BLaER1 (cell line): ENCODE measurements around the gene TMPRSS5.
"Not testable (repeated sequence)": the region's sequence is repeated elsewhere in the genome, so short reads cannot be mapped to it uniquely, and the experiment has no call there.

Experiments
- H3K27ac ChIP-seq: shearing (Covaris generic); formaldehyde crosslinking; 2 replicates; pipeline ENCODE4 v1.8.1; 2022
- H3K27me3 ChIP-seq: shearing (Covaris generic); formaldehyde crosslinking; 2 replicates; pipeline ENCODE4 v1.8.1; 2022
- H3K36me3 ChIP-seq: shearing (Covaris generic); formaldehyde crosslinking; 2 replicates; pipeline ENCODE4 v1.8.1; 2022
- H3K4me1 ChIP-seq: shearing (Covaris generic); formaldehyde crosslinking; 2 replicates; pipeline ENCODE4 v1.8.1; 2022
- H3K4me2 ChIP-seq: shearing (Covaris generic); formaldehyde crosslinking; 2 replicates; pipeline ENCODE4 v1.8.1; 2022
- H3K4me3 ChIP-seq: shearing (Covaris generic); formaldehyde crosslinking; 2 replicates; pipeline ENCODE4 v1.8.1; 2022
- H3K9ac ChIP-seq: shearing (Covaris generic); formaldehyde crosslinking; 2 replicates; pipeline ENCODE4 v1.8.1; 2022
- H3K9me3 ChIP-seq: shearing (Covaris generic); formaldehyde crosslinking; 2 replicates; pipeline ENCODE4 v1.8.1; 2022
- H4K20me1 ChIP-seq: shearing (Covaris generic); formaldehyde crosslinking; 2 replicates; pipeline ENCODE4 v1.8.1; 2022
- Cebpa-rat ChIP-seq: shearing (Covaris generic); IDR thresholded peaks from 2 replicates; pipeline ENCODE4 v1.8.1; 2022

The TMPRSS5 gene

DNA sequence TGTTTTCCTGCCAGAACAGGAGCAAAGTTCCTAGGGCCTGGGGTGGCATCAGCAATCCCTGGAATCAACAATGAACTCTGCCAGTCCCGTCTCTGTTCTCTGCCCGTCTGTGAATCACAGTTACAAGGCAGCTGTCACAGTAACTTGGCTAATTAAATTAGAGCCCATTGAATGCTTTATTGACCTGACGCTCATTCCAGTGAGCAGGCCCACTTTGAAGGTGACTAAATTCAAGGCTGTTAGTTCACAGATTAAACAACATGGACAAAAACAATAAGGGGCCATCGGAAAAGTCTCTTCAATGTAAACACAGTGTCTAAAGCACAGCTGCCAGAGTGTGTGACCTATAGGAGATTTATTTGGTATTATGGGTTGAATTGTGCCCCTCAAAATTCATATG lies 17.7 kb upstream of the TMPRSS5 start:
- Histone ChIP-seq H3K27ac (no peak overlapping the region), H3K9ac (no peak overlapping the region), H3K9me3 (0 out of 2 replicates have a peak, but pooled peaks cover 6% of the 10 kb centered on the region), H3K4me2 (no peak overlapping the region), H3K4me3 (no peak overlapping the region), H3K4me1 (no peaks in the 10 kb centered on the region), H4K20me1 (no peaks in the 10 kb centered on the region), H3K27me3 (no peaks in the 10 kb centered on the region), H3K36me3 (no peaks in the 10 kb centered on the region)
- no peak for TF ChIP-seq Cebpa-rat

DNA sequence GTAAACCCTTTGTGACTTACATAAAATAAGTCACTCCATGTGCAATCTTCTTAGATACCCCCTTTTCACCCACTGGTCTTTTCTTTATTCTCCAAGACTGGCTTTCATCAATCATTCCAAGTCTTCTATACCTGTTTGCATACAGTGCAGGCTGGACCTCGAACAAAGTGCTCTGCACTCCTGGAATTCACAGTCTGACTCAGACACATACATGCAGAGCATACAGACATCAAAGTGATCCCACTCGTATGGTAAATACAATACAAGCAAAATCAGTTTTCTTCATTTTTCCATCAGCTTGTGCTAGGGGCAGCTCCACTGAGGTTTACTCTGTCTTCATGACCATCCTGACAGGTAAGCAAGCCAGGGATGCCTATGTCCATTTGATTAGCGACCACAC lies 16.8 kb upstream of the TMPRSS5 start:
- no peaks in the 10 kb centered on the region for H3K27me3 ChIP-seq
- TF ChIP-seq Cebpa-rat = no peak
- H3K4me3 ChIP-seq = no peak overlapping the region
- H3K27ac ChIP-seq = no peak overlapping the region
- H3K9ac ChIP-seq = no peak overlapping the region
- no peak overlapping the region for H3K4me2 ChIP-seq
- H3K4me1 ChIP-seq = no peaks in the 10 kb centered on the region
- no peaks in the 10 kb centered on the region for H4K20me1 ChIP-seq
- no peaks in the 10 kb centered on the region for H3K36me3 ChIP-seq
- 0 out of 2 replicates have a peak, but pooled peaks cover 6% of the 10 kb centered on the region for H3K9me3 ChIP-seq

DNA sequence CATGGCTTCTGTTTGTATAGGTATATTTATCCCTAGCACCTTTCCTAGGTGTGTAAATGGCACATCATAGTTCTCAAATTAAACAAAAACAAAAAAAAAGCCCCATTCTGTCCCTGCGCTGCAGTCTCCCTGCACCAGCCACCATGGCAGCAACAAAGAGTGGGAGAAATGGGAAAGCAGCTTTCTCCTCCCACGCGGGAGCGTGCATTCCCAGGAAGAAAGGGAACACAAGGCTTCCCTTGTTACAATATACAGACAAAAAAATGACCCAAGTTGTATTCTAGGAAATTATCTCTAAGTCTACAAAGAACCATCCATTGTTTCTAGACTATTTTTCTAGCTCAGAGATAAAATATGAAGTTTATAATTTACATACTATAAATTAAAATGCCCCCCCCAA lies 16.1 kb upstream of the TMPRSS5 start:
- no peaks in the 10 kb centered on the region for H4K20me1 ChIP-seq
- H3K4me3 ChIP-seq = no peak overlapping the region

DNA sequence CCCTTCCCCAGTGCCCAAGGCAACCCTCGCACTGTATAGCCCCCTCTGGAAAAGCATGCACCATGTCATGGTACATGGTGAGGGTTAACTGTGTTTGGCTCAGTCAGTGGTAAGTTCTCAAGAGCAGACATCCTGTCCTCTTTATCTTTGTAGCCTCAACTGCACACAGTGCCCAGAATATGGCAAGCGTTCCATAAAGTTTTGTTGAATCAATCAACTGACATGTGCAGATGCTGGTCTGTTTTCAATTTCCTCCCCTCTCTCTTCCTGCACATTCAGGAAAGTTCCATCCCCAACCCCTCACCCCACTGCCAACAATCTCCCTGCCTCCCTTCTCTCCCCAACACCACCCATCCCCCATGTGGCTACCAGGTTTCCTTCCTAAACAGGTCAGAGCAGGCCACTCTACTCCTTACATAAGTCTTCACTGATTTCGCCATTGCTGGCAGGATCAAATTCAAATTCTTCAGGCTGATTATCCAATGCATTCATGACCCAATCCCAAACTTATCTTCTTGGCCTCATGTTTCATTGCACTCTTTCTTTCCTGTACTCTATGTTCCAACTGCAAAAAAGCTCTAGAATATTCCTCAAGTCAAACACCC lies 15.5 kb upstream of the TMPRSS5 start:
- 0 out of 2 replicates have a peak, but pooled peaks cover 13% of the 10 kb centered on the region for H3K9me3 ChIP-seq
- H3K27ac ChIP-seq = no peak overlapping the region
- TF ChIP-seq Cebpa-rat = no peak
- H4K20me1 ChIP-seq = no peaks in the 10 kb centered on the region
- H3K36me3 ChIP-seq = no peaks in the 10 kb centered on the region
- H3K4me1 ChIP-seq = no peaks in the 10 kb centered on the region
- H3K4me3 ChIP-seq = no peak overlapping the region
- H3K27me3 ChIP-seq = no peaks in the 10 kb centered on the region
- no peak overlapping the region for H3K9ac ChIP-seq
- H3K4me2 ChIP-seq = no peak overlapping the region

More for the DNA sequence above, 16.1 kb upstream of the TMPRSS5 start:
- H3K27me3 ChIP-seq = no peaks in the 10 kb centered on the region
- 0 out of 2 replicates have a peak, but pooled peaks cover 7% of the 10 kb centered on the region for H3K9me3 ChIP-seq
- H3K36me3 ChIP-seq = no peaks in the 10 kb centered on the region
- no peak overlapping the region for H3K27ac ChIP-seq
- H3K4me1 ChIP-seq = no peaks in the 10 kb centered on the region
- no peak overlapping the region for H3K4me2 ChIP-seq
- TF ChIP-seq Cebpa-rat = no peak
- no peak overlapping the region for H3K9ac ChIP-seq

DNA sequence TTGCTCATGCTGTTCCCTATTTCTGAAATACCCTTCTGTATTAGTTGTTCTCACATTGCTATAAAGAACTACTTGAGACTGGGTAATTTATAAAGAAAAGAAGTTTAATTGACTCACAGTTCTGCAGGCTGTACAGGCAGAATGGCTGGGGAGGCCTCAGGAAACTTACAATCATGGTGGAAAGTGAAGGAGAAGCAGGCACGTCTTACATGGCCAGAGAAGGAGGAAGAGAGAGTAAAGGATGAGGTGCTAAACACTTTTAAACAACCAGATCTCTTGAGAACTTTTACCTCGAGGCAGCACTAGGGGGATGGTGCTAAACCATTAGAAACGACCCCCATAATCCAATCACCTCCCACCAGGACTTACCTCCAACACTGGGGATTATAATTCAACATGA lies 14.4 kb upstream of the TMPRSS5 start:
- not testable (repeated sequence) for H3K36me3 ChIP-seq, H4K20me1 ChIP-seq, H3K27ac ChIP-seq, H3K4me3 ChIP-seq, H3K4me1 ChIP-seq, H3K9ac ChIP-seq, H3K4me2 ChIP-seq, H3K27me3 ChIP-seq
- H3K9me3 ChIP-seq = 0 out of 2 replicates have a peak, but pooled peaks cover 15% of the 10 kb centered on the region

DNA sequence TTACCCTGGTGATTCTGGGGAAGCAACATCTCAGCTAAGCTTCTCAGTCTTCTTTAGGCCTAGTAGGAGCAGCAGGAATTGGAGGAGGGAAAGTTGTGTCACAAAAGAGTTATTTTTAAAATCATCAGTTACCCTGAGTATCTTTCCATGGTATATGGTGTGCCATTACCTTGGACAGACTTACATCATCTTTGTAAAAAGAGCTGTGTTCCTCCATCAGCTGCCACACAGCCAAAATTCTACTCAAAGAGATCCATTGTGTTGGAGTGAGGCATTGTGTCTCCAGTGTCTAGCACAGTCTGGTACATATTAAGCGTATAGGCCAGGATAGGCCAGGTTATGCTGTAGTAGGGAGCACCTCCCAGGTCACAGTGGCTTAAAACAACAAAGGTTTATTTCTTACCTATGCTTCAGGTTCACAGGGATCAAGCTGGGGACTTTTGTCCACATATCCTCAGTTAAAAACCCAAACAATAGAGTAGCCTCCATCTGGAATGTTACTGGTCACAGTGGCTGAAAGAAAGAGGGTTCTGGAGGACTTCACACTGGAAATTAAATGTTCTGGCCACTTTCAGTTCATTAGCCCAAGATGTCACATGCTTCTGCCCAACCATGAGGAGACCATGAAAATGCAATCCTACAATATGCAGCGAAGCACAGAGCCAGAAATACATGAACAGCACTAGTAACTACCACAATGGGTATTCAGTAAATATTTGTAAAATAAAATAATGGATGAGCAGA lies 9.9 kb upstream of the TMPRSS5 start:
- Histone ChIP-seq H3K4me2 (no peak overlapping the region), H3K27ac (no peak overlapping the region), H3K27me3 (no peaks in the 10 kb centered on the region), H3K4me1 (no peaks in the 10 kb centered on the region), H3K9ac (no peak overlapping the region), H3K36me3 (0 out of 2 replicates have a peak, but pooled peaks cover 12% of the 10 kb centered on the region), H4K20me1 (no peaks in the 10 kb centered on the region), H3K4me3 (no peak overlapping the region), H3K9me3 (0 out of 2 replicates have a peak, but pooled peaks cover 15% of the 10 kb centered on the region)
- TF ChIP-seq Cebpa-rat = no peak

DNA sequence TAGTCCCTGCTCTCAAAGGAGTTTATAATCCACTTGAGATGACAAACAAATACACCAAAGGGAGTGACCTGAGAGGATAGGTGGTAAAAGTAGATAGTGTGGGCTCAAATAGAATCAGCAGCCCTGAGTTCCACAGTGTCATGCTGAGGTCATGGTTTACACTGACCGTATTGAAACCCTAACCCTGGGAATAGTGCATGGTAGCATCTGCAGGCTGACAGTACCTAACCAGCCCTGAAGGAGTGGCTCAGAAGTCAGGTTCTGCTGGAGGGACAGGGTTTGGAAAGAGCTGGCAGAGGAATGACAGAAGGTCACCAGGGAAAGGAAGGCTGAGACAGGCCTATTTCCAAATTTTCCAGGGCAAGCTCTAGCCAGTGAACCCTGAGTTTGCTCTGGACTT lies 9.2 kb upstream of the TMPRSS5 start:
- Histone ChIP-seq H3K9ac (no peak overlapping the region), H4K20me1 (no peaks in the 10 kb centered on the region), H3K4me2 (no peak overlapping the region), H3K4me1 (no peaks in the 10 kb centered on the region), H3K36me3 (0 out of 2 replicates have a peak, but pooled peaks cover 12% of the 10 kb centered on the region), H3K4me3 (no peak overlapping the region), H3K27me3 (no peaks in the 10 kb centered on the region), H3K27ac (no peak overlapping the region), H3K9me3 (0 out of 2 replicates have a peak, but pooled peaks cover 12% of the 10 kb centered on the region)
- TF ChIP-seq Cebpa-rat = no peak

DNA sequence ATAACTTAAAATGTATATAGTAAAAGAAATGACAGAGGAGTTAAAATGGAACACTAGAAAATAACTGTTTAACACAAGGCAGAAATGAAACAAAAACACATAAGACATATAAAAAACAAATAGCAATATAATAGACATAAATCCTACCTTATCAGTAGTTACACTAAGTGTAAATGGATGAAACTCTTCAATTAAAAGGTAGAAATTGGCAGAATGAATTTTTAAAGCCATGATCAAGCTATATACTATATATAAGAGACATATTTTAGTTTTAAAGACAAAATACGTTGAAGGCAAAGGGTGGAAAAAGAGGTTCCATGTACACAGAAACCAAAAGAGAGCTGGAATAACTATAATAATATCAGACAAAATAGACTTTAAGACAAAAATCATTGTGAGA lies 4.9 kb upstream of the TMPRSS5 start:
- H3K9ac ChIP-seq = no peak overlapping the region
- TF ChIP-seq Cebpa-rat = no peak
- no peak overlapping the region for H3K4me2 ChIP-seq
- H3K36me3 ChIP-seq = 0 out of 2 replicates have a peak, but pooled peaks cover 8% of the 10 kb centered on the region
- H3K4me1 ChIP-seq = peaks cover 8% of the 10 kb centered on the region
- no peaks in the 10 kb centered on the region for H4K20me1 ChIP-seq
- H3K9me3 ChIP-seq = peaks cover 21% of the 10 kb centered on the region
- H3K4me3 ChIP-seq = no peak overlapping the region
- no peak overlapping the region for H3K27ac ChIP-seq
- H3K27me3 ChIP-seq = no peaks in the 10 kb centered on the region

DNA sequence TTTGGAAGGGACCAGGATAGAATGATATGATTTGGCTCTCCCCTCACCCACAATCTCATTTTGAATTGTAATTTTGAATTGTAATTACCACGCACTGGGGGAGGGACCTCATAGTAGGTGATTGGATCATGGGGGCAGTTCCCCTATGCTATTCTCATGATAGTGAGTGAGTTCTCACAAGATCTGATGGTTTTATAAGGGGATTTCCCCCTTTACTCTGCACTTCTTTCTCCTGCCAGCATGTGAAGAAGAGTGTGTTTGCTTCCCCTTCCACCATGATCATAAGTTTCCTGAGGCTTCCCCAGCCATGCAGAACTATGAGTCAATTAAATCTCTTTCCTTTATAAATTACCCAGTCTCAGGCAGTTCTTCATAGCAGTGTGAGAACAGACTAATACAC lies 2.6 kb downstream of the TMPRSS5 start:
- not testable (repeated sequence) for H3K27me3 ChIP-seq, H3K4me2 ChIP-seq, H4K20me1 ChIP-seq, H3K27ac ChIP-seq, H3K36me3 ChIP-seq, H3K4me3 ChIP-seq, H3K9ac ChIP-seq, H3K9me3 ChIP-seq
- H3K4me1 ChIP-seq = peaks cover 17% of the 10 kb centered on the region

DNA sequence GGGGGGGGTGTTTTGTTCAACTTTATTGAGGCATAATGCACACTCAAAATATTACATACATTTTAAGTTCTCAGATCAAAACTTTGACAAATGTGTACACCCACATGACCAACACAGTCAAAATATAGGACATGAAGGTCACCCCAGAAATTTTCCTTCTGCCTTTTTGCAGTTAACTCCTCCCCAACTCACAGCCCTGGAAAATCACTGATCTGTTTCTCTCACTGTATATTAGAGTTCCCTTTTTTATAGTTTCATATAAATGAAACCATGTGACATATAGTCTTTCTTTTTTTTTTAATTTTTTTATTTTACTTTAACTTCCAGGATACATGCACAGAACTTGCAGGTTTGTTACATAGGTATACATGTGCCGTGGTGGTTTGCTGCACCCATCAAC lies 4.6 kb downstream of the TMPRSS5 start:
- no peaks in the 10 kb centered on the region for H3K36me3 ChIP-seq
- H3K4me3 ChIP-seq = no peak overlapping the region
- H3K9ac ChIP-seq = no peak overlapping the region
- H3K27me3 ChIP-seq = no peaks in the 10 kb centered on the region
- no peak for TF ChIP-seq Cebpa-rat
- H3K9me3 ChIP-seq = no peaks in the 10 kb centered on the region
- H4K20me1 ChIP-seq = no peaks in the 10 kb centered on the region
- no peak overlapping the region for H3K27ac ChIP-seq
- peaks cover 14% of the 10 kb centered on the region for H3K4me1 ChIP-seq
- H3K4me2 ChIP-seq = no peak overlapping the region
